Kidney epithelial cell (primary cell): Measurements from ENCODE around the gene ZCWPW2. TPM values are rescaled to one million over a fixed set of nuclear protein-coding genes. Genes with fewer than 3 reads are reported as not detected.

Source experiments
- DNase-seq: peaks from one replicate; pipeline ENCODE4 v3.0.0-alpha.2; 2010; ENCODE audit warnings: low read depth
- H3K27me3 ChIP-seq: 2 replicates; pipeline ENCODE4 v1.6.0; 2011; ENCODE audit warnings: low read length; ENCODE audit not compliant: control insufficient read depth, insufficient read depth
- H3K36me3 ChIP-seq: 2 replicates; pipeline ENCODE4 v1.5.1; 2011; ENCODE audit warnings: low read length; ENCODE audit not compliant: control insufficient read depth, insufficient read depth
- H3K4me3 ChIP-seq: 2 replicates; pipeline ENCODE4 v1.5.1; 2011; ENCODE audit warnings: low read depth, mild to moderate bottlenecking, control low read depth, low read length
- total RNA-seq: library from RNA; depleted of rRNA; stranded (reverse); fragments of >200 nt; gene quantifications from 2 replicates; pipeline ENCODE4 v1.2.3, GENCODE V29; 2015
- TF ChIP-seq, protein P1 (sequence below): IDR thresholded peaks from 2 replicates; pipeline ENCODE4 v1.5.1; 2011; ENCODE audit warnings: mild to moderate bottlenecking, moderate library complexity, low read length, control low read depth, inconsistent platforms; ENCODE audit not compliant: insufficient read depth, poor library complexity, severe bottlenecking

ZCWPW2 gene
- total RNA-seq, 1 donor from 2014 or later, result 0.13 TPM

DNA sequence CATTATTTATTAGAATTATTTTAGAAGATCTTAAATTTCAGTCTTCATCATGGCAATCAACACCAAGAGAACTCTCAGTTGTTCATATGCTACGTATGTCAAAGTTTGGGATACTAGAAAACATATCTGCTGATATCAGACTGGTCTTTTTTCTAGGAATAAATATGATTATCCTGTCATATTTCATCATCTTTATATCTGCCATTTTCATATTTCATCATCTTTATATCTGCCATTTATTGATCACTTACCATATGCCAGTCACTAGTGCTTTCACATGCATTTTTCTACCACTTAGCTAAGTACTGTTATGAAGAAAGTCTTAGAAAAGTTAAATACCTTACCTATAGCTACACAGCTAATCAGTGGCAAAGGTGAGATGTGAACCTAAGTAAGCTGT is 2.8 kb upstream of the ZCWPW2 start:
- TF ChIP-seq, protein P1, sequence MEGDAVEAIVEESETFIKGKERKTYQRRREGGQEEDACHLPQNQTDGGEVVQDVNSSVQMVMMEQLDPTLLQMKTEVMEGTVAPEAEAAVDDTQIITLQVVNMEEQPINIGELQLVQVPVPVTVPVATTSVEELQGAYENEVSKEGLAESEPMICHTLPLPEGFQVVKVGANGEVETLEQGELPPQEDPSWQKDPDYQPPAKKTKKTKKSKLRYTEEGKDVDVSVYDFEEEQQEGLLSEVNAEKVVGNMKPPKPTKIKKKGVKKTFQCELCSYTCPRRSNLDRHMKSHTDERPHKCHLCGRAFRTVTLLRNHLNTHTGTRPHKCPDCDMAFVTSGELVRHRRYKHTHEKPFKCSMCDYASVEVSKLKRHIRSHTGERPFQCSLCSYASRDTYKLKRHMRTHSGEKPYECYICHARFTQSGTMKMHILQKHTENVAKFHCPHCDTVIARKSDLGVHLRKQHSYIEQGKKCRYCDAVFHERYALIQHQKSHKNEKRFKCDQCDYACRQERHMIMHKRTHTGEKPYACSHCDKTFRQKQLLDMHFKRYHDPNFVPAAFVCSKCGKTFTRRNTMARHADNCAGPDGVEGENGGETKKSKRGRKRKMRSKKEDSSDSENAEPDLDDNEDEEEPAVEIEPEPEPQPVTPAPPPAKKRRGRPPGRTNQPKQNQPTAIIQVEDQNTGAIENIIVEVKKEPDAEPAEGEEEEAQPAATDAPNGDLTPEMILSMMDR, result no peak
- DNase-seq, result no peak
- Histone ChIP-seq H3K36me3 (no peaks in the 10 kb centered on the region), H3K4me3 (no peak overlapping the region), H3K27me3 (no peaks in the 10 kb centered on the region)

DNA sequence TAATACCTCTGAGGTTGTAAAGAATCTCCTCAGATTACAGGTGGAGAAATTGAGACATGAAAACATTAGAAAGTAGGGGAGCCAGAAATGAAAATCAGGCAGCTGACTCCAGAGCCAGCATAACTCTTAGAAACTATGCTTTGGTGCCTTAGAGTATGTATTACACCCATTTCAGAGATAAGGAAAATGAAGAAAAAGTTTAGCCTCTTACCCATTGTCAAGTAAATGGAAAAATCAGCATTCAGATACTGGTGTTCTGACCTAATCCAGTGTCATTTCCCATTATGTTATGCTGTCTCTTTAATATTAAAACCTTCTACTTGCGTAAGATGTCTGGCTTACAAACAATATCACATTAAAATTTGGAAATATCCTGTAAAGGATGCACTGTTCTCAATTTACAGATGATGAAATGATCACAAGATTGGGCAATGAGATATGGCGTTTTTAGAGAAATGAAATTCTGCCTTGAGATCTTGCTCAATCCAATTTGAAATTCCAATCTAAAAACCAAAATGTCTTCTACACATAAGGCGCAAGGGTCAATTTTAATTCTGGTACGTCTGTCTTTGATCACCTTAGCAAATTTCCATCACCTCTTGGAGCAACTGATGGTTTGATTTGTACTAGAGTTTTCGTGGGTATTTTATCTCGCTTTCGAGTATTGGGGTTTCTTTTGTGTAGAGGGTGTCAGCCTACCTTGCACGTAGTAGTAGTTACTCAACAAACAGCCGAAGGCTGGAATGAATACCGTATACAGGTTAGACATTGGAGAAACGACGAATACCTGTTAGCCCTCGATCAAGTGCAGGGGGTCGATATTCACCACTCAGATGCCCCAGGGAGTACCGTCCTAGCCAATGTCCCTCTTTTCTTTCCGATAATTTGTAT is 902 bp upstream of the ZCWPW2 start:
- no peak for DNase-seq

DNA sequence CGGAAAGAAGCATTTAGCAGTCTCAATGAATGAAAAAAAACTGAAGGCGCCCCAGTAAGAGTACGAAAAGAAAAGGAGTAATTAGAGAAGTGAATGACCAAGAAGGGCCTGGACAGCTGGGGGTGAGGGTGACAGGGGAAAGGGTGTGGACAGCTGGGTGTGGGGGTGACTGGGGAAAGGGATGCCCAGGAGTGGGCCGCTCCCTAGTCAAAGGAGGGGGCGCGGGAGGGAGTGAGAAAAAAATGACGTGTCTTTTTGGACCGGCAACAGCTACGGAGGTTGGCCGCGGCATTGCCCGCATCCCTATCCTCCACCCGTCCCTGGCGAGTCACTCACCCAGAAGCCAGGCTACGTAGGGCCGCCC is 274 bp upstream of the ZCWPW2 start:
- Histone ChIP-seq H3K36me3 (no peaks in the 10 kb centered on the region), H3K27me3 (no peaks in the 10 kb centered on the region), H3K4me3 (peak overlapping the region; percentile 80)
- TF ChIP-seq, protein P1, result no peak
- DNase-seq, result no peak

More for the DNA sequence above, 902 bp upstream of the ZCWPW2 start:
- Histone ChIP-seq H3K4me3 (peak overlapping the region; percentile 80), H3K27me3 (no peaks in the 10 kb centered on the region), H3K36me3 (no peaks in the 10 kb centered on the region)
- TF ChIP-seq, protein P1, result no peak

DNA sequence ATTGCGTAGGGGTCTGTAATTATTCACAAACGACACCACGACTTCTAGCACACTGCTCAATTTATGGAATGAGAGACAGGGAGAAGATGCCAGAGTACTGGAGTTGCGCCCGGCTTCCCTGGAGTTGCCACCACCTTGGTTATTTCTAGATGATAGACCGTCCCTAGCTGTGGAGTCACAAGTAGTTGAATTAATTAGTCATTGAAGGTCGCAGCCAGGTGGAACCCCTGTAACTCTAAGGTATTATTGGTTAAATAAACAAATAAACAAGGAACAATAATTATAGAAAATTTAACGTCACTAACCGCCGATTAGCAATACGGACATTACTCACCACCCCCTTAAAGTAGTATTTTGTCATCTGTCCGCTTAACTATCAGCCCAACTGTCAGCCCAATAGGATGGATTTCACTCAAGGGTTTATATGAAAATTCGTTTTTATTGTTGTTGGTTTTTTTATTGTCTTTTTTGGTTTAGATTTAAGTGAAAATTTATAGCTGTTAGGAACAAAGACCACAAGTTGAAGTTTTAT is 1.0 kb downstream of the ZCWPW2 start:
- Histone ChIP-seq H3K27me3 (no peaks in the 10 kb centered on the region), H3K36me3 (no peaks in the 10 kb centered on the region), H3K4me3 (peak overlapping the region; percentile 80)
- DNase-seq, result no peak
- TF ChIP-seq, protein P1, result no peak

DNA sequence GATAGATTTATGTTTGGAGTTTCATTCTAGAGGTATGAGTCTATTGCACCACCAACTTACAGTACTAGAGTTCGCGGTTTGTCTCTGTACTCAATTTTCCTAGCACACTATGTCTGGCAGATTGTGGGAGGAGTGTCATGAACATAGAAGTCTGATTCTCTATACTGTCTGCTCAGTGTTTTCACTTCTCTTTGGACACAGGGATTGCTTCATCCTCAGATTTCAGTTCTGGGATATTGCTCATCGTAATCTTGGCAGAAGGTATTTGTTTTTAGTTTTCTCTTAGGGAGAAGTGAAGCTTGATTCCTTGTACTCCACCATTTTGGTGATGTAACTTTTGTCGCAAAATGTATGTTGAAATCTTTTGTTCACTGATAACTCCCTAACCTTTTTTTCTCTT is 27.9 kb downstream of the ZCWPW2 start:
- no peak for DNase-seq
- TF ChIP-seq, protein P1, result no peak
- no peaks in the 10 kb centered on the region for H3K36me3 ChIP-seq

More for the DNA sequence above, 27.9 kb downstream of the ZCWPW2 start:
- Histone ChIP-seq H3K4me3 (no peak overlapping the region), H3K27me3 (no peaks in the 10 kb centered on the region)
